Activated CD4-positive, alpha-beta T cell treated with anti-CD3 and anti-CD28 coated beads for 36 hours (primary cell): Measurements from ENCODE around the gene ARHGDIA. TPM values are rescaled to one million over a fixed set of nuclear protein-coding genes. Genes with fewer than 3 reads are reported as not detected.

Experiments used
- ATAC-seq: fragments of 200-7000 bp; cut with Tn5 transposase; one replicate; pipeline ENCODE4 v1.10.0; 2021; ENCODE audit warnings: mild to moderate bottlenecking, moderate library complexity
- CTCF ChIA-PET: fragments of 350-600 bp; sonication (Branson Sonifier 250); formaldehyde crosslinking; loops from one replicate; lab custom pipeline; 2021; ENCODE audit warnings: antibody characterized with exemption; lab: Charles Lee
- POLR2A ChIA-PET: fragments of 350-600 bp; sonication (Branson Sonifier 250); formaldehyde crosslinking; loops from one replicate; lab custom pipeline; 2021; ENCODE audit warnings: antibody characterized with exemption, inconsistent platforms; lab: Charles Lee
- DNase-seq: peaks from one replicate; pipeline ENCODE4 v3.0.0-alpha.2; 2020
- H3K27ac Mint-ChIP-seq: one replicate; pipeline ENCODE4 v1.8.0; 2021; ENCODE audit warnings: mixed read lengths
- H3K27me3 Mint-ChIP-seq: one replicate; pipeline ENCODE4 v1.8.0; 2021; ENCODE audit warnings: mixed read lengths
- H3K36me3 Mint-ChIP-seq: one replicate; pipeline ENCODE4 v1.8.0; 2021; ENCODE audit warnings: low read depth, mixed read lengths
- H3K4me1 Mint-ChIP-seq: one replicate; pipeline ENCODE4 v1.8.0; 2021; ENCODE audit warnings: mixed read lengths
- H3K4me3 Mint-ChIP-seq: one replicate; pipeline ENCODE4 v1.8.0; 2021; ENCODE audit warnings: mild to moderate bottlenecking, moderate library complexity, mixed read lengths
- H3K9me3 Mint-ChIP-seq: one replicate; pipeline ENCODE4 v1.8.0; 2021; ENCODE audit warnings: low read depth, mixed read lengths
- intact Hi-C, 2 experiments: fragments of 100-400 bp; cut with DNase I in 1 of 2; cut with micrococcal nuclease in 1 of 2; formaldehyde crosslinking; loops; one replicate each; pipeline versions ENCODE4 v1.14.2 to v1.15.1; 2022 to 2024; cut with DNase I, micrococcal nuclease
- total RNA-seq, 2 experiments: library from RNA; stranded (reverse); gene quantifications; one replicate each; pipeline ENCODE4 v1.2.3, GENCODE V29; 2021

Gene ARHGDIA
- total RNA-seq, 2 experiments from 2014 or later: 513 to 661 TPM

GRCh38 chr17:81869221-81870130 lies 1.7 kb downstream of the ARHGDIA start:
- Mint-ChIP-seq H3K9me3 (no peaks in the 10 kb centered on the region), H3K4me1 (peaks cover 34% of the 10 kb centered on the region), H3K27me3 (no peaks in the 10 kb centered on the region), H3K36me3 (peaks cover 41% of the 10 kb centered on the region), H3K4me3 (peak overlapping the region; percentile 87), H3K27ac (peak overlapping the region; percentile 84)
- POLR2A ChIA-PET: interaction anchor here (1.2 to 1.6 kb wide), 3 partner anchors 8 to 47 kb away, joined by 4 to 6 read pairs (median 6); no protein-coding TSS in a partner anchor
- peak; percentile 66 for DNase-seq
- no peak for ATAC-seq
- CTCF ChIA-PET: interaction anchor here (0.6 to 2.6 kb wide), 8 partner anchors 8 to 645 kb away, joined by 3 to 14 read pairs (median 3); partner anchors contain the start of genes ALYREF, ANAPC11 and P4HB
- intact Hi-C loops: loop anchor here (1.0 to 2.0 kb wide), 4 partner anchors 9 to 627 kb away; partner anchors contain the start of genes P4HB (in 1 of the 2) and PCYT2 (in 1 of the 2)

- ATAC-seq (no peak), DNase-seq (peak; percentile 54)
- no peaks in the 10 kb centered on the region for H3K27me3 Mint-ChIP-seq
- peak overlapping the region; percentile 42 for H3K27ac Mint-ChIP-seq
- CTCF ChIA-PET: interaction anchor here (0.6 to 2.6 kb wide), 3 partner anchors 17 to 646 kb away, joined by 3 to 14 read pairs (median 3); no protein-coding TSS in a partner anchor
- POLR2A ChIA-PET: no interaction called here
- intact Hi-C loops: no loop called here
- peak overlapping the region; percentile 87 for H3K4me3 Mint-ChIP-seq
- peaks cover 46% of the 10 kb centered on the region for H3K36me3 Mint-ChIP-seq
- H3K4me1 Mint-ChIP-seq: peaks cover 32% of the 10 kb centered on the region
- no peaks in the 10 kb centered on the region for H3K9me3 Mint-ChIP-seq
Observed at GRCh38 chr17:81868674-81869220, 2.4 kb downstream of the ARHGDIA start.

- no peak for ATAC-seq
- Mint-ChIP-seq H3K4me1 (peaks cover 32% of the 10 kb centered on the region), H3K27ac (peak overlapping the region; percentile 42), H3K36me3 (peaks cover 50% of the 10 kb centered on the region), H3K27me3 (no peaks in the 10 kb centered on the region), H3K9me3 (no peaks in the 10 kb centered on the region), H3K4me3 (peak overlapping the region; percentile 87)
- peak; percentile 45 for DNase-seq
- intact Hi-C loops: no loop called here
- ChIA-PET POLR2A (no interaction called here), CTCF (interaction anchor here (2.6 kb wide), 1 partner anchor 18 kb away, joined by 14 read pairs; no protein-coding TSS in a partner anchor)
Observed at GRCh38 chr17:81867991-81868673, 3.0 kb downstream of the ARHGDIA start.

- ATAC-seq (peak; percentile 2), DNase-seq (peak; percentile 56)
- H3K36me3 Mint-ChIP-seq: peaks cover 51% of the 10 kb centered on the region
- POLR2A ChIA-PET: no interaction called here
- H3K9me3 Mint-ChIP-seq: no peaks in the 10 kb centered on the region
- H3K4me3 Mint-ChIP-seq: peak overlapping the region; percentile 87
- intact Hi-C loops: no loop called here
- H3K27ac Mint-ChIP-seq: peak overlapping the region; percentile 67
- CTCF ChIA-PET: no interaction called here
- H3K4me1 Mint-ChIP-seq: peaks cover 33% of the 10 kb centered on the region
- H3K27me3 Mint-ChIP-seq: no peaks in the 10 kb centered on the region
Observed at GRCh38 chr17:81867170-81867990, 3.8 kb downstream of the ARHGDIA start.

- no peaks in the 10 kb centered on the region for H3K9me3 Mint-ChIP-seq
- DNase-seq (peak; percentile 29), ATAC-seq (peak; percentile 1)
- intact Hi-C loops: no loop called here
- H3K4me3 Mint-ChIP-seq: no peak overlapping the region
- H3K27me3 Mint-ChIP-seq: no peaks in the 10 kb centered on the region
- peaks cover 55% of the 10 kb centered on the region for H3K36me3 Mint-ChIP-seq
- ChIA-PET CTCF (no interaction called here), POLR2A (interaction anchor here (0.9 kb wide), 1 partner anchor 17 kb away, joined by 3 read pairs; no protein-coding TSS in a partner anchor)
- H3K4me1 Mint-ChIP-seq: peaks cover 36% of the 10 kb centered on the region
- peak overlapping the region; percentile 67 for H3K27ac Mint-ChIP-seq
Observed at GRCh38 chr17:81866440-81867169, 4.5 kb downstream of the ARHGDIA start.

- intact Hi-C loops: no loop called here
- no peak overlapping the region for H3K4me3 Mint-ChIP-seq
- no peak for ATAC-seq
- CTCF ChIA-PET: interaction anchor here (1.5 kb wide), 1 partner anchor 15 kb away, joined by 3 read pairs; no protein-coding TSS in a partner anchor
- POLR2A ChIA-PET: interaction anchor here (0.8 to 0.9 kb wide), 2 partner anchors 18 to 20 kb away, joined by 3 read pairs; no protein-coding TSS in a partner anchor
- no peak overlapping the region for H3K27ac Mint-ChIP-seq
- H3K27me3 Mint-ChIP-seq: no peaks in the 10 kb centered on the region
- no peaks in the 10 kb centered on the region for H3K9me3 Mint-ChIP-seq
- peaks cover 60% of the 10 kb centered on the region for H3K36me3 Mint-ChIP-seq
- peak; percentile 33 for DNase-seq
- peaks cover 36% of the 10 kb centered on the region for H3K4me1 Mint-ChIP-seq
Observed at GRCh38 chr17:81865733-81866439, 5.3 kb downstream of the ARHGDIA start.

- no peaks in the 10 kb centered on the region for H3K27me3 Mint-ChIP-seq
- no peak overlapping the region for H3K27ac Mint-ChIP-seq
- no peak for DNase-seq
- ATAC-seq: no peak
- no peaks in the 10 kb centered on the region for H3K9me3 Mint-ChIP-seq
- ChIA-PET CTCF (interaction anchor here (1.5 kb wide), 1 partner anchor 16 kb away, joined by 3 read pairs; no protein-coding TSS in a partner anchor), POLR2A (interaction anchor here (0.8 to 0.9 kb wide), 2 partner anchors 19 to 21 kb away, joined by 3 read pairs; no protein-coding TSS in a partner anchor)
- intact Hi-C loops: no loop called here
- H3K4me3 Mint-ChIP-seq: no peak overlapping the region
- H3K36me3 Mint-ChIP-seq: peaks cover 59% of the 10 kb centered on the region
- peaks cover 36% of the 10 kb centered on the region for H3K4me1 Mint-ChIP-seq
Observed at GRCh38 chr17:81865358-81865732, 5.8 kb downstream of the ARHGDIA start.

- DNase-seq: no peak
- POLR2A ChIA-PET: no interaction called here
- intact Hi-C loops: no loop called here
- H3K36me3 Mint-ChIP-seq: peaks cover 55% of the 10 kb centered on the region
- H3K4me1 Mint-ChIP-seq: peaks cover 38% of the 10 kb centered on the region
- H3K27ac Mint-ChIP-seq: peak overlapping the region; percentile 93
- H3K27me3 Mint-ChIP-seq: no peaks in the 10 kb centered on the region
- H3K4me3 Mint-ChIP-seq: no peak overlapping the region
- no peaks in the 10 kb centered on the region for H3K9me3 Mint-ChIP-seq
- no peak for ATAC-seq
- CTCF ChIA-PET: no interaction called here
Observed at GRCh38 chr17:81863833-81864768, 7.0 kb downstream of the ARHGDIA start.
